Hepatocyte (in vitro differentiated cells): Measurements from ENCODE around the gene VAV3. TPM values are rescaled to one million over a fixed set of nuclear protein-coding genes. Genes with fewer than 3 reads are reported as not detected.

ENCODE experiments used
- DNase-seq: peaks from one replicate; pipeline ENCODE4 v3.0.0-alpha.2; 2016; ENCODE audit warnings: low spot score
- H2AFZ ChIP-seq: fragments of 200-600 bp; sonication (generic); 2 replicates; pipeline ENCODE4 v1.6.0; 2016; ENCODE audit warnings: antibody characterized with exemption, mild to moderate bottlenecking
- H3K27ac ChIP-seq: fragments of 200-600 bp; sonication (generic); 2 replicates; pipeline ENCODE4 v1.5.1; 2016; ENCODE audit warnings: mild to moderate bottlenecking
- H3K27me3 ChIP-seq: fragments of 200-600 bp; sonication (generic); 2 replicates; pipeline ENCODE4 v1.6.1; 2016
- H3K36me3 ChIP-seq: fragments of 200-600 bp; sonication (generic); replicated peaks from 2 replicates; pipeline ENCODE4 v1.5.1; 2016; ENCODE audit warnings: low read depth; ENCODE audit not compliant: insufficient read depth
- H3K4me1 ChIP-seq: fragments of 200-600 bp; sonication (generic); 2 replicates; pipeline ENCODE4 v1.5.1; 2016; ENCODE audit warnings: mild to moderate bottlenecking, moderate library complexity; ENCODE audit not compliant: insufficient read depth
- H3K4me2 ChIP-seq: fragments of 200-600 bp; sonication (generic); 2 replicates; pipeline ENCODE4 v1.6.0; 2016
- H3K4me3 ChIP-seq: fragments of 200-600 bp; sonication (generic); 2 replicates; pipeline ENCODE4 v1.5.1; 2016; ENCODE audit warnings: mild to moderate bottlenecking
- H3K79me2 ChIP-seq: fragments of 200-600 bp; sonication (generic); 2 replicates; pipeline ENCODE4 v1.6.0; 2017; ENCODE audit warnings: mild to moderate bottlenecking
- H3K9me2 ChIP-seq: fragments of 200-600 bp; sonication (generic); replicated peaks from 2 replicates; pipeline ENCODE4 v1.6.0; 2017; ENCODE audit warnings: mild to moderate bottlenecking; ENCODE audit not compliant: insufficient read depth
- H3K9me3 ChIP-seq: fragments of 200-600 bp; sonication (generic); 2 replicates; pipeline ENCODE4 v1.5.1; 2016; ENCODE audit warnings: low read depth, mild to moderate bottlenecking
- H4K20me1 ChIP-seq: fragments of 200-600 bp; sonication (generic); 2 replicates; pipeline ENCODE4 v1.6.0; 2016; ENCODE audit warnings: mild to moderate bottlenecking; ENCODE audit not compliant: insufficient read depth, poor library complexity, severe bottlenecking
- EZH2 ChIP-seq: fragments of 200-600 bp; sonication (generic); IDR thresholded peaks from 2 replicates; pipeline ENCODE4 v1.6.1; 2016; ENCODE audit warnings: antibody characterized with exemption, mild to moderate bottlenecking, borderline replicate concordance
- EZH2phosphoT487 ChIP-seq: fragments of 200-600 bp; sonication (generic); IDR thresholded peaks from one replicate; pipeline ENCODE4 v1.6.1; 2018; ENCODE audit warnings: antibody characterized with exemption, mild to moderate bottlenecking, low read depth, moderate library complexity; ENCODE audit not compliant: unreplicated experiment, severe bottlenecking
- WGBS: methylation state at CpG from one replicate; pipeline ENCODE4 v1.1.6; 2016; ENCODE audit warnings: low lambda C conversion rate; ENCODE audit errors: missing lambda C conversion rate; 5-methylcytosine and 5-hydroxymethylcytosine counted together
- polyA plus RNA-seq: library from polyadenylated mRNA; unstranded; fragments of >200 nt; fragmentation: Nextera tagmentation; extraction: Ambion mirVana; gene quantifications from 2 replicates; pipeline ENCODE4 v1.2.1, GENCODE V29; 2016
- total RNA-seq: library from RNA; depleted of rRNA; stranded (reverse); fragments of >200 nt; gene quantifications from 2 replicates; pipeline ENCODE4 v1.2.3, GENCODE V29; 2014
- TF ChIP-seq, protein P1 (sequence below): fragments of 200-600 bp; sonication (generic); IDR thresholded peaks from 2 replicates; pipeline ENCODE4 v1.5.1; 2016; ENCODE audit warnings: antibody characterized with exemption, mild to moderate bottlenecking; ENCODE audit not compliant: poor library complexity

The VAV3 gene
- total and polyA plus RNA-seq, 2 experiments from 2014 or later = 12.3 to 40.5 TPM

DNA sequence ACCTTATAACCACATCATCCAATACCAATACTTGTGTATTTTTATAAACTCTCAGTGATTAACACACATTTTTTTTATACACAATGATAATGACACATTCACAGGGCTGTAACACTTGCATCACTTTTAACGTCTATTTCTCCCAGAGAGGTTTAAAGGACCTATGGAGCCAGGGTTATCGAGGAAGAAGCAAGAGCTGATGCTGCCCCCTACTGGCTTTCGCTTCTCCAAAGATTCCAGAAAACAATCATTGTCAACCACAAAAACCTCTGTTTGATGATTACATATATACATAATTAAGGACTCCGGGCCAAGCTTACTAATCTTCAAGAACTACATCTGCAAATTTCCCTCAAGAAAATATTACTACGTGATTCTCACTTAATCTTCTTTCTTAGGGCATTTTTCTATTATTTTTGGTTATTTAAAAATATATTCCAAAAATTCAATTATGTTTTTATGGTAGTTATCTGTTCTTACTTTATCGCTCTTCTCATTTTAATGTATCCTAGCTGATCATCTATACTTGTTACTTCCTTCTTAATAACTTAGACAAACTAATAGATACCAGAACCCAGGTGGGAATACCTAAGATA lies 214.5 kb downstream of the VAV3 start:
- Histone ChIP-seq H3K27ac (no peak overlapping the region), H3K36me3 (no peaks in the 10 kb centered on the region), H2AFZ (no peak overlapping the region), H3K4me1 (no peaks in the 10 kb centered on the region), H3K27me3 (no peaks in the 10 kb centered on the region), H3K4me3 (no peak overlapping the region), H3K4me2 (no peak overlapping the region), H3K79me2 (no peaks in the 10 kb centered on the region), H4K20me1 (no peaks in the 10 kb centered on the region), H3K9me3 (no peaks in the 10 kb centered on the region), H3K9me2 (no peaks in the 10 kb centered on the region)
- 21% methylated on average over 6 of the region's 6 CpGs for WGBS
- TF ChIP-seq, protein P1, sequence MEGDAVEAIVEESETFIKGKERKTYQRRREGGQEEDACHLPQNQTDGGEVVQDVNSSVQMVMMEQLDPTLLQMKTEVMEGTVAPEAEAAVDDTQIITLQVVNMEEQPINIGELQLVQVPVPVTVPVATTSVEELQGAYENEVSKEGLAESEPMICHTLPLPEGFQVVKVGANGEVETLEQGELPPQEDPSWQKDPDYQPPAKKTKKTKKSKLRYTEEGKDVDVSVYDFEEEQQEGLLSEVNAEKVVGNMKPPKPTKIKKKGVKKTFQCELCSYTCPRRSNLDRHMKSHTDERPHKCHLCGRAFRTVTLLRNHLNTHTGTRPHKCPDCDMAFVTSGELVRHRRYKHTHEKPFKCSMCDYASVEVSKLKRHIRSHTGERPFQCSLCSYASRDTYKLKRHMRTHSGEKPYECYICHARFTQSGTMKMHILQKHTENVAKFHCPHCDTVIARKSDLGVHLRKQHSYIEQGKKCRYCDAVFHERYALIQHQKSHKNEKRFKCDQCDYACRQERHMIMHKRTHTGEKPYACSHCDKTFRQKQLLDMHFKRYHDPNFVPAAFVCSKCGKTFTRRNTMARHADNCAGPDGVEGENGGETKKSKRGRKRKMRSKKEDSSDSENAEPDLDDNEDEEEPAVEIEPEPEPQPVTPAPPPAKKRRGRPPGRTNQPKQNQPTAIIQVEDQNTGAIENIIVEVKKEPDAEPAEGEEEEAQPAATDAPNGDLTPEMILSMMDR = peak; percentile 85
- TF ChIP-seq EZH2 (no peak), EZH2phosphoT487 (no peak)
- peak; percentile 87 for DNase-seq

- 40% methylated on average over 2 of the region's 2 CpGs for WGBS
- Histone ChIP-seq H3K4me2 (no peak overlapping the region), H3K36me3 (no peaks in the 10 kb centered on the region), H3K79me2 (no peaks in the 10 kb centered on the region), H3K27me3 (no peaks in the 10 kb centered on the region), H3K4me3 (no peak overlapping the region), H2AFZ (no peak overlapping the region), H3K9me3 (no peaks in the 10 kb centered on the region), H3K9me2 (no peaks in the 10 kb centered on the region), H3K27ac (no peak overlapping the region), H4K20me1 (no peaks in the 10 kb centered on the region), H3K4me1 (no peaks in the 10 kb centered on the region)
- peak; percentile 48 for DNase-seq
- TF ChIP-seq, protein P1 = peak; percentile 70
- TF ChIP-seq EZH2 = no peak
Observed at GRCh38 chr1:107748531-107748930, 216.4 kb downstream of the VAV3 start.

- Histone ChIP-seq H3K27ac (no peak overlapping the region), H3K36me3 (no peaks in the 10 kb centered on the region), H3K9me2 (no peaks in the 10 kb centered on the region), H3K9me3 (no peaks in the 10 kb centered on the region), H4K20me1 (no peaks in the 10 kb centered on the region), H3K27me3 (no peaks in the 10 kb centered on the region), H3K4me2 (no peak overlapping the region), H3K79me2 (no peaks in the 10 kb centered on the region), H2AFZ (no peak overlapping the region), H3K4me1 (no peaks in the 10 kb centered on the region), H3K4me3 (no peak overlapping the region)
- DNase-seq = no peak
- WGBS = 98% methylated on average over 4 of the region's 4 CpGs
- TF ChIP-seq EZH2 (no peak), EZH2phosphoT487 (no peak)
- TF ChIP-seq, protein P1 = no peak
Observed at GRCh38 chr1:107741242-107741641, 223.7 kb downstream of the VAV3 start.
